OCI-LY1 (cell line): ENCODE data around the gene PRKCA.

Experiments used
- CTCF ChIP-seq: fragments of 200-600 bp; sonication (generic), shearing (Covaris generic); IDR thresholded peaks from 2 replicates; pipeline ENCODE4 v1.5.1; 2017; ENCODE audit warnings: mild to moderate bottlenecking, antibody characterized with exemption, low read length, moderate library complexity, mixed read lengths
- EZH2 ChIP-seq: fragments of 200-600 bp; sonication (generic), shearing (Covaris generic); IDR thresholded peaks from 2 replicates; pipeline ENCODE4 v1.8.0; 2017; ENCODE audit warnings: borderline replicate concordance, mixed run types, mild to moderate bottlenecking, antibody characterized with exemption, low read length, moderate library complexity, mixed read lengths

GRCh38 chr17:66523378-66524200 lies 221.2 kb downstream of the PRKCA start:
- no peak for TF ChIP-seq CTCF
- TF ChIP-seq EZH2 = no peak
